K562 (cell line): ENCODE measurements around the gene WDR46. TPM values are rescaled to one million over a fixed set of nuclear protein-coding genes. Genes with fewer than 3 reads are reported as not detected.
A peak's percentile ranks its signal among the peaks of the same experiment; 100 is the strongest.

ENCODE experiments used
- KAT7 ChIP-seq: sonication (generic); formaldehyde crosslinking; IDR thresholded peaks from 2 replicates; pipeline ENCODE4 v1.8.0; 2022; ENCODE audit warnings: missing genetic modification reagents, mild to moderate bottlenecking, borderline replicate concordance
- ZNF407 ChIP-seq: fragments of 450-650 bp; IDR thresholded peaks from 2 replicates; pipeline ENCODE4 v1.6.1; 2016; ENCODE audit warnings: low read depth
- polyA plus RNA-seq, 8 experiments: library from polyadenylated mRNA; depleted of rRNA in 4 of 8; stranded (reverse) in 5 of 8; unstranded in 3 of 8; fragments of >200 nt; fragmentation: Nextera tagmentation in 2 of 8; fragmentation: Illumina TruSeq in 1 of 8; extraction: Ambion mirVana in 2 of 8; extraction: Trizol in 1 of 8; gene quantifications; 2 replicates each; pipeline versions ENCODE4 v1.2.1 to v1.2.3, GENCODE V29; 2011 to 2014; ENCODE audit warnings: inconsistent platforms in 1 of 8, missing spikeins in 1 of 8
- total RNA-seq, 7 experiments: library from RNA; depleted of rRNA in 6 of 7; stranded (reverse); fragments of >200 nt in 6 of 7; fragmentation: Illumina TruSeq in 2 of 7; extraction: Trizol in 2 of 7; gene quantifications; 2 replicates each; pipeline versions ENCODE4 v1.2.1 to v1.2.3, GENCODE V29; 2011 to 2021; ENCODE audit warnings: low replicate concordance in 1 of 7
- TF ChIP-seq, protein P1 (sequence below), 3 experiments: fragments of 200-800 bp in 1 of 3; fragments of 250-450 bp in 1 of 3; fragments of 450-650 bp in 1 of 3; sonication (Bioruptor Pico) in 1 of 3; sonication (Bioruptor generic) in 1 of 3; formaldehyde crosslinking in 1 of 3; IDR thresholded peaks; 2 replicates each; pipeline versions ENCODE4 v1.6.1 to v1.8.0; 2016 to 2022; ENCODE audit warnings: mild to moderate bottlenecking in 2 of 3, missing genetic modification characterization in 2 of 3, missing compliant biosample characterization in 1 of 3, moderate library complexity in 1 of 3

The WDR46 gene
- total and polyA plus RNA-seq, 9 of the 15 experiments (the other 6 are each of a cell fraction or from before 2014, with no cell fraction given), result 8.9 to 146 (median 93.1) TPM

- TF ChIP-seq ZNF407 (no peak), KAT7 (CRISPR knock-in tag) (peak; percentile 11; the same call in 1 of the 2 replicates)
- TF ChIP-seq, protein P1, sequence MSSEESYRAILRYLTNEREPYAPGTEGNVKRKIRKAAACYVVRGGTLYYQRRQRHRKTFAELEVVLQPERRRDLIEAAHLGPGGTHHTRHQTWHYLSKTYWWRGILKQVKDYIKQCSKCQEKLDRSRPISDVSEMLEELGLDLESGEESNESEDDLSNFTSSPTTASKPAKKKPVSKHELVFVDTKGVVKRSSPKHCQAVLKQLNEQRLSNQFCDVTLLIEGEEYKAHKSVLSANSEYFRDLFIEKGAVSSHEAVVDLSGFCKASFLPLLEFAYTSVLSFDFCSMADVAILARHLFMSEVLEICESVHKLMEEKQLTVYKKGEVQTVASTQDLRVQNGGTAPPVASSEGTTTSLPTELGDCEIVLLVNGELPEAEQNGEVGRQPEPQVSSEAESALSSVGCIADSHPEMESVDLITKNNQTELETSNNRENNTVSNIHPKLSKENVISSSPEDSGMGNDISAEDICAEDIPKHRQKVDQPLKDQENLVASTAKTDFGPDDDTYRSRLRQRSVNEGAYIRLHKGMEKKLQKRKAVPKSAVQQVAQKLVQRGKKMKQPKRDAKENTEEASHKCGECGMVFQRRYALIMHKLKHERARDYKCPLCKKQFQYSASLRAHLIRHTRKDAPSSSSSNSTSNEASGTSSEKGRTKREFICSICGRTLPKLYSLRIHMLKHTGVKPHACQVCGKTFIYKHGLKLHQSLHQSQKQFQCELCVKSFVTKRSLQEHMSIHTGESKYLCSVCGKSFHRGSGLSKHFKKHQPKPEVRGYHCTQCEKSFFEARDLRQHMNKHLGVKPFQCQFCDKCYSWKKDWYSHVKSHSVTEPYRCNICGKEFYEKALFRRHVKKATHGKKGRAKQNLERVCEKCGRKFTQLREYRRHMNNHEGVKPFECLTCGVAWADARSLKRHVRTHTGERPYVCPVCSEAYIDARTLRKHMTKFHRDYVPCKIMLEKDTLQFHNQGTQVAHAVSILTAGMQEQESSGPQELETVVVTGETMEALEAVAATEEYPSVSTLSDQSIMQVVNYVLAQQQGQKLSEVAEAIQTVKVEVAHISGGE (CRISPR knock-in tag; IDR thresholded peaks at IDR 0.05), result 0 out of 6 replicates have a peak, but pooled peaks of 1 of the 3 experiments have one; percentile 29
Measured at GRCh38 chr6:33288141-33288920, 708 bp downstream of the WDR46 start (continued).
